Astrocyte (in vitro differentiated cells and primary cell): ENCODE measurements around the gene AFF2. TPM values are rescaled to one million over a fixed set of nuclear protein-coding genes. Genes with fewer than 3 reads are reported as not detected.
A peak's percentile ranks its signal among the peaks of the same experiment; 100 is the strongest.

Experiments used
- DNase-seq: peaks from one replicate; pipeline ENCODE4 v3.0.0-alpha.2; 2010; ENCODE audit warnings: low read depth
- FAIRE-seq: peaks from 2 replicates; lab custom pipeline; 2011; peaks lifted over from hg19 to GRCh38; lab: Jason Lieb, UNC
- H2AFZ ChIP-seq: 2 replicates; pipeline ENCODE4 v1.6.0; 2012; ENCODE audit warnings: low read depth, low read length, inconsistent platforms
- H3K27ac ChIP-seq: 2 replicates; pipeline ENCODE4 v1.5.1; 2011; ENCODE audit warnings: low read depth, low read length, inconsistent platforms
- H3K27me3 ChIP-seq: 2 replicates; pipeline ENCODE4 v1.6.0; 2011; ENCODE audit warnings: low read length, inconsistent platforms; ENCODE audit not compliant: insufficient read depth
- H3K36me3 ChIP-seq: 2 replicates; pipeline ENCODE4 v1.5.1; 2011; ENCODE audit warnings: low read length, inconsistent platforms; ENCODE audit not compliant: insufficient read depth
- H3K4me1 ChIP-seq: 2 replicates; pipeline ENCODE4 v1.5.1; 2011; ENCODE audit warnings: low read length, inconsistent platforms; ENCODE audit not compliant: insufficient read depth
- H3K4me2 ChIP-seq: 2 replicates; pipeline ENCODE4 v1.6.0; 2012; ENCODE audit warnings: low read length, inconsistent platforms
- H3K4me3 ChIP-seq: 2 replicates; pipeline ENCODE4 v1.5.1; 2011; ENCODE audit warnings: low read depth, mild to moderate bottlenecking, low read length, inconsistent platforms; ENCODE audit not compliant: insufficient read depth
- H3K79me2 ChIP-seq: 2 replicates; pipeline ENCODE4 v1.6.0; 2012; ENCODE audit warnings: mild to moderate bottlenecking, low read length, inconsistent platforms; ENCODE audit not compliant: insufficient read depth
- H3K9ac ChIP-seq: 2 replicates; pipeline ENCODE4 v1.6.0; 2012; ENCODE audit warnings: mild to moderate bottlenecking, low read length, inconsistent platforms
- H3K9me3 ChIP-seq: 2 replicates; pipeline ENCODE4 v1.5.1; 2012; ENCODE audit warnings: low read depth, mild to moderate bottlenecking, low read length, inconsistent platforms; ENCODE audit not compliant: insufficient read depth
- H4K20me1 ChIP-seq: 2 replicates; pipeline ENCODE4 v1.6.0; 2012; ENCODE audit warnings: low read length, inconsistent platforms; ENCODE audit not compliant: insufficient read depth
- H3K27ac Mint-ChIP-seq: one replicate; pipeline ENCODE4 v1.8.0; 2021; ENCODE audit warnings: mild to moderate bottlenecking, mixed read lengths; ENCODE audit not compliant: unreplicated experiment
- H3K27me3 Mint-ChIP-seq: one replicate; pipeline ENCODE4 v1.8.0; 2021; ENCODE audit warnings: low read depth, mixed read lengths; ENCODE audit not compliant: unreplicated experiment
- H3K36me3 Mint-ChIP-seq: one replicate; pipeline ENCODE4 v1.8.0; 2021; ENCODE audit warnings: low read depth, mixed read lengths; ENCODE audit not compliant: unreplicated experiment
- H3K4me1 Mint-ChIP-seq: one replicate; pipeline ENCODE4 v1.8.0; 2021; ENCODE audit warnings: low read depth, mixed read lengths; ENCODE audit not compliant: unreplicated experiment
- H3K4me3 Mint-ChIP-seq: one replicate; pipeline ENCODE4 v1.8.0; 2021; ENCODE audit warnings: mild to moderate bottlenecking, moderate library complexity, mixed read lengths; ENCODE audit not compliant: unreplicated experiment
- H3K9me3 Mint-ChIP-seq: one replicate; pipeline ENCODE4 v1.8.0; 2021; ENCODE audit warnings: mild to moderate bottlenecking, mixed read lengths; ENCODE audit not compliant: unreplicated experiment
- CTCF ChIP-seq: IDR thresholded peaks from 2 replicates; pipeline ENCODE4 v1.5.1; 2011; ENCODE audit warnings: low read depth, mild to moderate bottlenecking, inconsistent platforms, low read length, moderate library complexity; ENCODE audit not compliant: insufficient read depth
- EZH2 ChIP-seq: IDR thresholded peaks from 2 replicates; pipeline ENCODE4 v1.6.1; 2012; ENCODE audit warnings: mild to moderate bottlenecking, low read length, inconsistent platforms; ENCODE audit not compliant: insufficient read depth
- total RNA-seq: library from RNA; stranded (reverse); gene quantifications from 2 replicates; pipeline ENCODE4 v1.2.1, GENCODE V29; 2021

AFF2 gene
- total RNA-seq, 1 donor from 2014 or later = 8.3 TPM

- no peaks in the 10 kb centered on the region for H3K27me3 Mint-ChIP-seq
- no peak overlapping the region for H3K4me2 ChIP-seq
- H3K9me3 Mint-ChIP-seq = no peaks in the 10 kb centered on the region
- H3K79me2 ChIP-seq = no peaks in the 10 kb centered on the region
- no peak overlapping the region for H2AFZ ChIP-seq
- peak; percentile 95 for FAIRE-seq
- no peak overlapping the region for H3K9ac ChIP-seq
- TF ChIP-seq CTCF (no peak), EZH2 (no peak)
- no peaks in the 10 kb centered on the region for H3K4me1 Mint-ChIP-seq
- no peaks in the 10 kb centered on the region for H4K20me1 ChIP-seq
- H3K27me3 ChIP-seq = no peaks in the 10 kb centered on the region
- DNase-seq = no peak
- no peak overlapping the region for H3K4me3 Mint-ChIP-seq
- H3K36me3 ChIP-seq = no peaks in the 10 kb centered on the region
- no peaks in the 10 kb centered on the region for H3K4me1 ChIP-seq
- H3K36me3 Mint-ChIP-seq = no peaks in the 10 kb centered on the region
- H3K4me3 ChIP-seq = no peak overlapping the region
- H3K27ac Mint-ChIP-seq = no peak overlapping the region
- no peaks in the 10 kb centered on the region for H3K9me3 ChIP-seq
- no peak overlapping the region for H3K27ac ChIP-seq
Observed at GRCh38 chrX:148823986-148824385, 323.6 kb downstream of the AFF2 start.

GRCh38 chrX:148825696-148826095 is 325.3 kb downstream of the AFF2 start:
- H3K9ac ChIP-seq = no peak overlapping the region
- H2AFZ ChIP-seq = no peak overlapping the region
- no peak overlapping the region for H3K27ac ChIP-seq
- H3K36me3 ChIP-seq = no peaks in the 10 kb centered on the region
- Mint-ChIP-seq H3K9me3 (no peaks in the 10 kb centered on the region), H3K27me3 (no peaks in the 10 kb centered on the region), H3K36me3 (no peaks in the 10 kb centered on the region), H3K27ac (no peak overlapping the region), H3K4me3 (no peak overlapping the region), H3K4me1 (no peaks in the 10 kb centered on the region)
- no peak for TF ChIP-seq EZH2
- TF ChIP-seq CTCF = no peak
- no peak overlapping the region for H3K4me2 ChIP-seq
- DNase-seq = no peak
- no peak overlapping the region for H3K4me3 ChIP-seq
- no peaks in the 10 kb centered on the region for H3K9me3 ChIP-seq
- no peaks in the 10 kb centered on the region for H3K4me1 ChIP-seq
- FAIRE-seq = peak; percentile 81
- H3K27me3 ChIP-seq = no peaks in the 10 kb centered on the region
- H4K20me1 ChIP-seq = no peaks in the 10 kb centered on the region
- H3K79me2 ChIP-seq = no peaks in the 10 kb centered on the region

- Mint-ChIP-seq H3K4me1 (no peaks in the 10 kb centered on the region), H3K36me3 (no peaks in the 10 kb centered on the region), H3K4me3 (no peak overlapping the region), H3K9me3 (no peaks in the 10 kb centered on the region), H3K27ac (no peak overlapping the region), H3K27me3 (no peaks in the 10 kb centered on the region)
- Histone ChIP-seq H3K27me3 (no peaks in the 10 kb centered on the region), H2AFZ (no peak overlapping the region), H3K27ac (no peak overlapping the region), H3K4me2 (no peak overlapping the region), H3K36me3 (no peaks in the 10 kb centered on the region), H3K9ac (no peak overlapping the region), H3K79me2 (no peaks in the 10 kb centered on the region), H3K4me3 (no peak overlapping the region), H4K20me1 (no peaks in the 10 kb centered on the region), H3K9me3 (no peaks in the 10 kb centered on the region), H3K4me1 (no peaks in the 10 kb centered on the region)
- peak; percentile 58 for FAIRE-seq
- no peak for DNase-seq
- no peak for TF ChIP-seq EZH2
- no peak for TF ChIP-seq CTCF
Observed at GRCh38 chrX:148836741-148837140, 336.3 kb downstream of the AFF2 start.
